ENCODE results near the gene NUDT22.

Gene NUDT22

GRCh38 chr11:64225608-64226506 is at the start of gene NUDT22, which contains the start of gene TRPT1:
NUDT22 (plus strand) TSS chr11:64226274; CDS start chr11:64226653, 379 bp downstream.
TRPT1 (minus strand) TSS chr11:64226186; CDS start chr11:64225860, 326 bp downstream.
- peak; percentile 86 to 95 (median 88) for DNase-seq (ENCODE audit: low read depth in 3 of 3)

GRCh38 chr11:64176751-64177150 is 49.3 kb upstream of the NUDT22 start:
- no peak for DNase-seq (ENCODE audit: low read depth in 3 of 3)

GRCh38 chr11:64178203-64178602 is 47.9 kb upstream of the NUDT22 start:
- DNase-seq (ENCODE audit: low read depth in 3 of 3): no peak

GRCh38 chr11:64178951-64179639 is 47.0 kb upstream of the NUDT22 start:
- DNase-seq (ENCODE audit: low read depth in 3 of 3): no peak

GRCh38 chr11:64180891-64181290 is 45.2 kb upstream of the NUDT22 start:
- DNase-seq (ENCODE audit: low read depth in 3 of 3): no peak

GRCh38 chr11:64181506-64182411 is 44.3 kb upstream of the NUDT22 start:
- DNase-seq (ENCODE audit: low read depth in 3 of 3): peak in 2 of 3 donors; percentile 18 to 37

- DNase-seq (ENCODE audit: low read depth in 3 of 3): no peak
Measured at GRCh38 chr11:64183890-64184289, 42.2 kb upstream of the NUDT22 start.

- DNase-seq (ENCODE audit: low read depth in 3 of 3): peak in 1 of 3 donors; percentile 18
Measured at GRCh38 chr11:64185175-64185692, 40.8 kb upstream of the NUDT22 start.

GRCh38 chr11:64185693-64186491 is 40.2 kb upstream of the NUDT22 start, which contains the start of gene STIP1:
STIP1 (plus strand) TSS chr11:64186171; CDS start chr11:64186262, 91 bp downstream.
- peak; percentile 93 to 99 (median 97) for DNase-seq (ENCODE audit: low read depth in 3 of 3)

GRCh38 chr11:64186492-64187165 is 39.4 kb upstream of the NUDT22 start:
- DNase-seq (ENCODE audit: low read depth in 3 of 3): no peak

GRCh38 chr11:64192434-64192833 is 33.6 kb upstream of the NUDT22 start:
- DNase-seq (ENCODE audit: low read depth in 3 of 3): no peak

- DNase-seq (ENCODE audit: low read depth in 3 of 3): no peak
Measured at GRCh38 chr11:64196626-64197025, 29.4 kb upstream of the NUDT22 start.

GRCh38 chr11:64198511-64198910 is 27.6 kb upstream of the NUDT22 start:
- DNase-seq (ENCODE audit: low read depth in 3 of 3): no peak

GRCh38 chr11:64201543-64201942 is 24.5 kb upstream of the NUDT22 start:
- DNase-seq (ENCODE audit: low read depth in 3 of 3): no peak

GRCh38 chr11:64202992-64203391 is 23.1 kb upstream of the NUDT22 start:
- no peak for DNase-seq (ENCODE audit: low read depth in 3 of 3)

GRCh38 chr11:64203421-64204079 is 22.5 kb upstream of the NUDT22 start:
- DNase-seq (ENCODE audit: low read depth in 3 of 3): no peak

- DNase-seq (ENCODE audit: low read depth in 3 of 3): no peak
Measured at GRCh38 chr11:64204080-64204440, 22.0 kb upstream of the NUDT22 start.

- DNase-seq (ENCODE audit: low read depth in 3 of 3): no peak
Measured at GRCh38 chr11:64204464-64204989, 21.5 kb upstream of the NUDT22 start.

Data from stimulated activated CD4-positive, alpha-beta T cell treated with anti-CD3 and anti-CD28 coated beads, TNF-alpha, amount 100 ng/mL, for 48 hours (primary cell).